NCI-H526 (cell line): ENCODE measurements around the gene ABCB11.
A peak's percentile ranks its signal among the peaks of the same experiment; 100 is the strongest.

Experiments
- DNase-seq, 2 experiments: peaks; one replicate each; lab custom pipeline; 2025; lab: John Stamatoyannopoulos, UW

ABCB11 gene

GRCh38 chr2:168974428-168974827 is 56.7 kb downstream of the ABCB11 start:
- DNase-seq, result no peak

GRCh38 chr2:168971261-168971660 is 59.9 kb downstream of the ABCB11 start:
- no peak for DNase-seq

GRCh38 chr2:168970711-168971233 is 60.4 kb downstream of the ABCB11 start:
- no peak for DNase-seq

- no peak for DNase-seq
These were observed 61.3 kb downstream of the ABCB11 start for GRCh38 chr2:168969865-168970264.

- no peak for DNase-seq
These were observed 62.8 kb downstream of the ABCB11 start for GRCh38 chr2:168968342-168968741.

GRCh38 chr2:168964251-168964807 is 66.8 kb downstream of the ABCB11 start:
- no peak for DNase-seq

- no peak for DNase-seq
These were observed 68.5 kb downstream of the ABCB11 start for GRCh38 chr2:168962636-168963035.

- peak; percentile 48 to 85 for DNase-seq
These were observed 69.5 kb downstream of the ABCB11 start for GRCh38 chr2:168961450-168962229.

- no peak for DNase-seq
These were observed 74.7 kb downstream of the ABCB11 start for GRCh38 chr2:168956392-168956791.

- no peak for DNase-seq
These were observed 75.8 kb downstream of the ABCB11 start for GRCh38 chr2:168955321-168955720.

- no peak for DNase-seq
These were observed 76.9 kb downstream of the ABCB11 start for GRCh38 chr2:168954256-168954655.

GRCh38 chr2:168952424-168952823 is 78.7 kb downstream of the ABCB11 start:
- DNase-seq, result no peak

- no peak for DNase-seq
These were observed 79.3 kb downstream of the ABCB11 start for GRCh38 chr2:168951871-168952270.

GRCh38 chr2:168949324-168949723 is 81.8 kb downstream of the ABCB11 start:
- DNase-seq, result no peak

GRCh38 chr2:168948621-168949212 is 82.4 kb downstream of the ABCB11 start:
- peak; percentile 13 to 35 for DNase-seq

- no peak for DNase-seq
These were observed 85.6 kb downstream of the ABCB11 start for GRCh38 chr2:168945508-168945907.

- DNase-seq, result no peak
These were observed 87.1 kb downstream of the ABCB11 start for GRCh38 chr2:168944065-168944464.

- no peak for DNase-seq
These were observed 89.8 kb downstream of the ABCB11 start for GRCh38 chr2:168941297-168941696.

- no peak for DNase-seq
These were observed 91.2 kb downstream of the ABCB11 start for GRCh38 chr2:168939918-168940317.

GRCh38 chr2:168939061-168939460 is 92.1 kb downstream of the ABCB11 start:
- no peak for DNase-seq

GRCh38 chr2:168935810-168936581 is 95.1 kb downstream of the ABCB11 start:
- no peak for DNase-seq

- no peak for DNase-seq
These were observed 96.3 kb downstream of the ABCB11 start for GRCh38 chr2:168934826-168935225.
